ENCODE data around the gene SHB.

- no peak for TF ChIP-seq CTCF (IDR thresholded peaks at IDR 0.05)
- TF ChIP-seq POLR2A (IDR thresholded peaks at IDR 0.05), result no peak
Observed at GRCh38 chr9:38058452-38059232, 10.4 kb downstream of the SHB start.

Data from prostate gland (tissue), 2 donors.